Measurements from ENCODE around the gene SKIC8.

Gene SKIC8

DNA sequence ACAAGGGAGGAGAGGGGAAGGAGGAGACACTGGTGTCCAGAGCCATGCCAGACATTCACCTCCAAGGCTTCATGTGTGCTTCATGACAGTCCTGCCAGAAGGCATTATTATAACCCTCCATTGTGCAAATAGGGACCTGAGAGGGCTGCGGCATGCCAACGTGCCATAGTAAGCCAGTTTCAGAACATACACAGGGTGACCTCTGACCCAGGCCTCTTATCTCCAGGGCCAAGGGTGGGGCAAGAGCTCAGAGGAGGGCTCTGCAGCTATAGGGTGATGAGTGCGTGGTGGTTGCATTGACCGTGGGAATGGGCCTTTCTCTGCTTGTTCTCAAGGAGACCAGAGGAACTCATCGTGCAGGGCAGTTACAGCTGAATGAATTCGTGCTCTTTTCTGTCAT, 55.3 kb downstream of the SKIC8 start:
- WGBS (ENCODE audit: extremely low coverage, insufficient coverage, insufficient read length), result no CpG with 5 or more reads among the region's 6 CpGs
- Histone ChIP-seq H3K9ac (ENCODE audit: low read length) (no peak overlapping the region), H4K8ac (ENCODE audit: low read depth, low read length) (no peak overlapping the region), H4K12ac (ENCODE audit: low read depth, low read length) (no peak overlapping the region), H2AFZ (ENCODE audit: insufficient read depth, low read length, poor library complexity) (no peak overlapping the region), H4K91ac (ENCODE audit: low read depth, low read length) (no peak overlapping the region), H3K27me3 (ENCODE audit: insufficient read depth, low read length) (no peaks in the 10 kb centered on the region), H3K4me1 (ENCODE audit: control insufficient read depth in 1 of 2, insufficient read depth in 2 of 2, low read length in 2 of 2) (peaks cover 0 to 6% of the 10 kb centered on the region in 2 experiments), H3K18ac (ENCODE audit: low read length) (no peak overlapping the region), H3K4me2 (ENCODE audit: low read length) (no peak overlapping the region), H3K27ac (ENCODE audit: low read depth, low read length) (no peak overlapping the region), H3K79me1 (ENCODE audit: low read length) (no peaks in the 10 kb centered on the region), H2BK5ac (ENCODE audit: low read depth, low read length, poor library complexity) (no peak overlapping the region), H2BK12ac (ENCODE audit: low read length) (no peak overlapping the region), H3K14ac (ENCODE audit: low read length) (no peak overlapping the region), H2BK120ac (ENCODE audit: insufficient read depth, low read length, poor library complexity) (no peak overlapping the region), H3K4me3 (ENCODE audit: low read depth, low read length) (no peak overlapping the region), H3K9me3 (ENCODE audit: insufficient read depth, low read depth, low read length) (peaks cover 2% of the 10 kb centered on the region), H3K36me3 (ENCODE audit: control insufficient read depth in 1 of 2, insufficient read depth in 2 of 2, low read length in 2 of 2) (no peaks in the 10 kb centered on the region), H2AK5ac (ENCODE audit: low read length) (no peak overlapping the region), H3K79me2 (ENCODE audit: control insufficient read depth, insufficient read depth, low read length, poor library complexity) (no peaks in the 10 kb centered on the region), H3K23ac (ENCODE audit: low read length) (no peak overlapping the region), H3K4ac (ENCODE audit: low read depth, low read length) (no peak overlapping the region)
- DNase-seq, result no peak

DNA sequence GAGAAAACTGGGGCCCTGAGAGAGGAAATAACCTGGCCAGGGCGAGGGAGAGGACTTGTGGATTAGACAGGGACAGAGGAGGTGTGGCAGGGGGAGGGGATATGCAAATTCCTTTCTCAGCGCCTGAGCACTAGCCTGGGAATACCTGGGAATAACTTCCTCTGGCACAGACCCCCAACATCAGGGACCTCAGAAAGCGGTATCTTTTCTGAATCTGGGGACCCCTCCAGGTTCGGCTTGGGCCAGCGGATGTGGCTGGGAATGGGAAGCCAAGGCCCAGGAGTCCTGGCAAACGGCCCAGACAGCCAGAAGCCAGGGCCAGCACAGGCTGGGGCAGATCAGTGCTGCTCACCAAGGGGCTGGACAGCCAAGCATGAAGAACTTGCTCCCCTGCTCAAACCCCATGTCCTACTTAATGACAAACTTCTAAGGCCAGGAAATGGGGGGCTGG, 55.9 kb downstream of the SKIC8 start:
- Histone ChIP-seq H3K27ac (ENCODE audit: low read depth, low read length) (no peak overlapping the region), H2BK120ac (ENCODE audit: insufficient read depth, low read length, poor library complexity) (no peak overlapping the region), H3K9me3 (ENCODE audit: insufficient read depth, low read depth, low read length) (peaks cover 2% of the 10 kb centered on the region), H3K4me2 (ENCODE audit: low read length) (no peak overlapping the region), H3K23ac (ENCODE audit: low read length) (no peak overlapping the region), H2BK12ac (ENCODE audit: low read length) (no peak overlapping the region), H2AFZ (ENCODE audit: insufficient read depth, low read length, poor library complexity) (no peak overlapping the region), H2AK5ac (ENCODE audit: low read length) (no peak overlapping the region), H3K79me2 (ENCODE audit: control insufficient read depth, insufficient read depth, low read length, poor library complexity) (no peaks in the 10 kb centered on the region), H3K9ac (ENCODE audit: low read length) (no peak overlapping the region), H3K27me3 (ENCODE audit: insufficient read depth, low read length) (no peaks in the 10 kb centered on the region), H3K18ac (ENCODE audit: low read length) (no peak overlapping the region), H4K8ac (ENCODE audit: low read depth, low read length) (no peak overlapping the region), H3K79me1 (ENCODE audit: low read length) (no peaks in the 10 kb centered on the region), H2BK5ac (ENCODE audit: low read depth, low read length, poor library complexity) (no peak overlapping the region), H3K4ac (ENCODE audit: low read depth, low read length) (no peak overlapping the region), H3K36me3 (ENCODE audit: control insufficient read depth in 1 of 2, insufficient read depth in 2 of 2, low read length in 2 of 2) (no peaks in the 10 kb centered on the region), H4K91ac (ENCODE audit: low read depth, low read length) (no peak overlapping the region), H3K4me3 (ENCODE audit: low read depth, low read length) (no peak overlapping the region), H3K4me1 (ENCODE audit: control insufficient read depth in 1 of 2, insufficient read depth in 2 of 2, low read length in 2 of 2) (peaks cover 0 to 6% of the 10 kb centered on the region in 2 experiments), H3K14ac (ENCODE audit: low read length) (no peak overlapping the region), H4K12ac (ENCODE audit: low read depth, low read length) (no peak overlapping the region)
- no CpG with 5 or more reads among the region's 6 CpGs for WGBS (ENCODE audit: extremely low coverage, insufficient coverage, insufficient read length)
- DNase-seq, result no peak

DNA sequence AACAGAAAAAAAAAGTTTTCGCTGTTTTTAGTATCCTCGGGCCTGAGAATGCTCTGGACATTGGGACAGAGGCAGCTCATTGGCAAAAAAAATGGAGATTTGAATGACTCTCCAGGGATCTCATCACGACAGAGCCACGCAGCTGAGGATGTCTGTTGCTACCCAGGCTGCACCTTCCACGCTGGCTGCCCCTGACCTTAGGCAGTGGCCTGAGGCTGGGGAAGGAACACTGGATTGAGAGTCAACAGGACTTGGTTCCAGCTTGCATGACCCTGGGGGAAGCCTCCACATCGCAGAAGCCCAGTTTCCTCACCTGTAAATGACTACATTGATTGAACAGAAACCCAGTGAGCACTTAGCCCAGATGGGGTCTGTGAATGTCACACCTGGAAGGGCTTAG, 56.4 kb downstream of the SKIC8 start:
- Histone ChIP-seq H2AK5ac (ENCODE audit: low read length) (no peak overlapping the region), H3K14ac (ENCODE audit: low read length) (no peak overlapping the region), H4K8ac (ENCODE audit: low read depth, low read length) (no peak overlapping the region), H3K4me2 (ENCODE audit: low read length) (no peak overlapping the region), H3K27me3 (ENCODE audit: insufficient read depth, low read length) (no peaks in the 10 kb centered on the region), H3K79me2 (ENCODE audit: control insufficient read depth, insufficient read depth, low read length, poor library complexity) (no peaks in the 10 kb centered on the region), H3K36me3 (ENCODE audit: control insufficient read depth in 1 of 2, insufficient read depth in 2 of 2, low read length in 2 of 2) (no peaks in the 10 kb centered on the region), H3K27ac (ENCODE audit: low read depth, low read length) (no peak overlapping the region), H2BK12ac (ENCODE audit: low read length) (no peak overlapping the region), H3K9ac (ENCODE audit: low read length) (no peak overlapping the region), H3K23ac (ENCODE audit: low read length) (no peak overlapping the region), H3K4me3 (ENCODE audit: low read depth, low read length) (no peak overlapping the region), H3K9me3 (ENCODE audit: insufficient read depth, low read depth, low read length) (peaks cover 2% of the 10 kb centered on the region), H4K91ac (ENCODE audit: low read depth, low read length) (no peak overlapping the region), H2BK120ac (ENCODE audit: insufficient read depth, low read length, poor library complexity) (no peak overlapping the region), H3K4me1 (ENCODE audit: control insufficient read depth in 1 of 2, insufficient read depth in 2 of 2, low read length in 2 of 2) (peaks cover 0 to 6% of the 10 kb centered on the region in 2 experiments), H3K79me1 (ENCODE audit: low read length) (no peaks in the 10 kb centered on the region), H2BK5ac (ENCODE audit: low read depth, low read length, poor library complexity) (no peak overlapping the region), H3K4ac (ENCODE audit: low read depth, low read length) (no peak overlapping the region), H2AFZ (ENCODE audit: insufficient read depth, low read length, poor library complexity) (no peak overlapping the region), H4K12ac (ENCODE audit: low read depth, low read length) (no peak overlapping the region), H3K18ac (ENCODE audit: low read length) (no peak overlapping the region)
- no peak for DNase-seq
- WGBS (ENCODE audit: extremely low coverage, insufficient coverage, insufficient read length), result no CpG with 5 or more reads among the region's 6 CpGs

DNA sequence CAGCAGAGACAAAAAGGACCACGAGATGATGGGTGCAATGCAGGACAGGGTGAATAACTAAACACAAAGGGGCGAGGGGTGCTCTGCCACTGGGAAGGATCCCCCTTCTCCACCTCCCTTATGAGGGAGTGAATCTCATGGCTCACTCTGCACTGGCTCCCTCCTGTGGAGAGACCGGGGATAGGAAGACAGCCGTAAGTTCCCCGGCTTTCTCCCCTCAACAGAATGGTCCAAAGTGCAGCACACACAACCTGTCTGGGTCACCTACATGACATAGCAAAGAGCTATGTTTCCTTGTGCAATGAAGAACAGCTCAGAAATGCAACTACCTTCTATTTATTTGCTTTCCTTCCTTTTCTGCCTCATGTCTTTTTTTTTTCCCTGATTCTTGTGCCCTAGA, 57.3 kb downstream of the SKIC8 start:
- Histone ChIP-seq H3K9me3 (ENCODE audit: insufficient read depth, low read depth, low read length) (peaks cover 2% of the 10 kb centered on the region), H3K14ac (ENCODE audit: low read length) (no peak overlapping the region)

More for the DNA sequence above, 57.3 kb downstream of the SKIC8 start:
- Histone ChIP-seq H3K79me2 (ENCODE audit: control insufficient read depth, insufficient read depth, low read length, poor library complexity) (no peaks in the 10 kb centered on the region), H3K23ac (ENCODE audit: low read length) (no peak overlapping the region), H3K4me1 (ENCODE audit: control insufficient read depth in 1 of 2, insufficient read depth in 2 of 2, low read length in 2 of 2) (peaks cover 0 to 6% of the 10 kb centered on the region in 2 experiments), H3K9ac (ENCODE audit: low read length) (no peak overlapping the region), H3K4me3 (ENCODE audit: low read depth, low read length) (no peak overlapping the region), H2AK5ac (ENCODE audit: low read length) (no peak overlapping the region), H3K79me1 (ENCODE audit: low read length) (no peaks in the 10 kb centered on the region), H3K36me3 (ENCODE audit: control insufficient read depth in 1 of 2, insufficient read depth in 2 of 2, low read length in 2 of 2) (no peaks in the 10 kb centered on the region), H3K4me2 (ENCODE audit: low read length) (no peak overlapping the region), H3K18ac (ENCODE audit: low read length) (no peak overlapping the region), H2BK120ac (ENCODE audit: insufficient read depth, low read length, poor library complexity) (no peak overlapping the region), H4K8ac (ENCODE audit: low read depth, low read length) (no peak overlapping the region), H2AFZ (ENCODE audit: insufficient read depth, low read length, poor library complexity) (no peak overlapping the region), H4K12ac (ENCODE audit: low read depth, low read length) (no peak overlapping the region), H3K27me3 (ENCODE audit: insufficient read depth, low read length) (no peaks in the 10 kb centered on the region), H4K91ac (ENCODE audit: low read depth, low read length) (no peak overlapping the region), H2BK5ac (ENCODE audit: low read depth, low read length, poor library complexity) (no peak overlapping the region), H2BK12ac (ENCODE audit: low read length) (no peak overlapping the region), H3K27ac (ENCODE audit: low read depth, low read length) (no peak overlapping the region), H3K4ac (ENCODE audit: low read depth, low read length) (no peak overlapping the region)
- no CpG with 5 or more reads among the region's 5 CpGs for WGBS (ENCODE audit: extremely low coverage, insufficient coverage, insufficient read length)
- peak in 1 of 2 donors; percentile 16 for DNase-seq

Measured in trophoblast cell (in vitro differentiated cells and primary cell).